ENCODE results near the gene TRIM25. TPM values are rescaled to one million over a fixed set of nuclear protein-coding genes. Genes with fewer than 3 reads are reported as not detected.

TRIM25 gene
- polyA plus RNA-seq, 1 of the 3 experiments (the other 2 are of a cell fraction) = 17.1 TPM

DNA sequence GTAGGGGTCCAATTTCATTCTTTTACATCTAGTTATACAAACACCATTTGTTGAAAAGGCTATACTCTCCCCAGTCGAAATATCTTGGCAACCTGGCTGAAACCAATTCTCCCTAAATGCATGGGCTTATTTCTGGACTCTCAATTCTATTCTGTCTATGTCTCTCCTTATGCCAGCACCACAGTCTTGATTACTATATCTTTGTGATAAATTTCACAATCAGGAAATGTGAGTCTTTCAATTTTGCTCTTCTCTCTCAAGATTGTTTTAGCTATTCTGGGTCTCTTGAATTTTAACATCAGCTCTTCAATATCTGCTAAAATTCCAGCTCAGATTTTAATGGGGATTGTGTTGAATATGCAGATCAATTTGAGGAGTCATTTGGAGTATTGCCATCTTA lies 5.9 kb upstream of the TRIM25 start:
- no peak for TF ChIP-seq SIN3A (IDR thresholded peaks at IDR 0.05; ENCODE audit: borderline replicate concordance, low read depth, low read length)
- TF ChIP-seq ELF1 (IDR thresholded peaks at IDR 0.05) = no peak
- no peak for TF ChIP-seq SMC3 (IDR thresholded peaks at IDR 0.05; ENCODE audit: low read depth, low read length)
- Histone ChIP-seq H3F3A (replicated peaks; ENCODE audit: insufficient read depth) (peaks cover 22% of the 10 kb centered on the region), H3K4me3 (ENCODE audit: low read depth in 2 of 2, low read length in 1 of 2) (no peak overlapping the region), H3K36me3 (replicated peaks in 1 of 2; ENCODE audit: control insufficient read depth in 1 of 2, insufficient read depth in 2 of 2, low read length in 1 of 2) (no peaks in the 10 kb centered on the region), H3K4me1 (ENCODE audit: control insufficient read depth in 1 of 2, insufficient read depth in 2 of 2, low read depth in 1 of 2, low read length in 1 of 2) (peaks cover 9 to 12% of the 10 kb centered on the region in 2 experiments; a peak in 2 of 4 replicates), H3K27me3 (ENCODE audit: insufficient read depth) (no peaks in the 10 kb centered on the region), H4K20me1 (ENCODE audit: insufficient read depth) (no peaks in the 10 kb centered on the region), H3K9ac (no peak overlapping the region), H3K9me3 (no peaks in the 10 kb centered on the region; the same call in 1 of the 2 replicates), H3K79me2 (ENCODE audit: insufficient read depth) (peaks cover 6% of the 10 kb centered on the region; the same call in 1 of the 2 replicates), H3K9me2 (no peaks in the 10 kb centered on the region), H2AFZ (ENCODE audit: low read depth) (no peak overlapping the region), H3K4me2 (no peak overlapping the region), H3K27ac (ENCODE audit: low read depth in 2 of 2, low read length in 1 of 2) (no peak overlapping the region)
- 9% methylated on average over 1 of the region's 1 CpG for WGBS (ENCODE audit: low lambda C conversion rate)
- DNase-seq = no peak
- CTCF ChIA-PET = no interaction called here
- POLR2A ChIA-PET = no interaction called here

DNA sequence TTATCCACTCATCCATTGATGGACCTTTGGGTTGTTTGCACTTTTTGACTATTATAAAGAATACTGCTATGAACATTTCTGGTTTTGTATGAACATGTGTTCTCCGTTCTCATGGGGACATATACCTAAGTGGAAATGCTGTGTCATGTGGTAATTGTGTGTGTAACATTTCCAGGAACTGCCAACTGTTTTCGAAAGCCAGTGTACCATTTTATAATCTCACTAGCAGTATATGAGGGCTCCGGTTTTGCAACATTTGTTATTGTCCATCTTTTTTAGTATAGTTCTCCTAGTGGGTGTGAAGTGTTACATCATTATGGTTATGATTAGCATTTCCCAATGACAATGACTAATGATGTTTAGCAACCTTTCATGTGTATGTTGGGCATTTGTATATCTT lies 5.1 kb upstream of the TRIM25 start:
- H3K79me2 ChIP-seq (ENCODE audit: insufficient read depth) = peaks cover 12% of the 10 kb centered on the region; the same call in 1 of the 2 replicates
- TF ChIP-seq, protein P1, sequence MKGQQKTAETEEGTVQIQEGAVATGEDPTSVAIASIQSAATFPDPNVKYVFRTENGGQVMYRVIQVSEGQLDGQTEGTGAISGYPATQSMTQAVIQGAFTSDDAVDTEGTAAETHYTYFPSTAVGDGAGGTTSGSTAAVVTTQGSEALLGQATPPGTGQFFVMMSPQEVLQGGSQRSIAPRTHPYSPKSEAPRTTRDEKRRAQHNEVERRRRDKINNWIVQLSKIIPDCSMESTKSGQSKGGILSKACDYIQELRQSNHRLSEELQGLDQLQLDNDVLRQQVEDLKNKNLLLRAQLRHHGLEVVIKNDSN (IDR thresholded peaks at IDR 0.05; ENCODE audit: borderline replicate concordance, low read depth) = no peak
- TF ChIP-seq, protein P2, sequence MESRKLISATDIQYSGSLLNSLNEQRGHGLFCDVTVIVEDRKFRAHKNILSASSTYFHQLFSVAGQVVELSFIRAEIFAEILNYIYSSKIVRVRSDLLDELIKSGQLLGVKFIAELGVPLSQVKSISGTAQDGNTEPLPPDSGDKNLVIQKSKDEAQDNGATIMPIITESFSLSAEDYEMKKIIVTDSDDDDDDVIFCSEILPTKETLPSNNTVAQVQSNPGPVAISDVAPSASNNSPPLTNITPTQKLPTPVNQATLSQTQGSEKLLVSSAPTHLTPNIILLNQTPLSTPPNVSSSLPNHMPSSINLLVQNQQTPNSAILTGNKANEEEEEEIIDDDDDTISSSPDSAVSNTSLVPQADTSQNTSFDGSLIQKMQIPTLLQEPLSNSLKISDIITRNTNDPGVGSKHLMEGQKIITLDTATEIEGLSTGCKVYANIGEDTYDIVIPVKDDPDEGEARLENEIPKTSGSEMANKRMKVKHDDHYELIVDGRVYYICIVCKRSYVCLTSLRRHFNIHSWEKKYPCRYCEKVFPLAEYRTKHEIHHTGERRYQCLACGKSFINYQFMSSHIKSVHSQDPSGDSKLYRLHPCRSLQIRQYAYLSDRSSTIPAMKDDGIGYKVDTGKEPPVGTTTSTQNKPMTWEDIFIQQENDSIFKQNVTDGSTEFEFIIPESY (IDR thresholded peaks at IDR 0.05; ENCODE audit: borderline replicate concordance, low read depth) = no peak
- TF ChIP-seq RFX5 (IDR thresholded peaks at IDR 0.05; ENCODE audit: low read length) = no peak
- TF ChIP-seq GATA2 (CRISPR knock-in tag; IDR thresholded peaks at IDR 0.05) = no peak
- TF ChIP-seq, protein P3, sequence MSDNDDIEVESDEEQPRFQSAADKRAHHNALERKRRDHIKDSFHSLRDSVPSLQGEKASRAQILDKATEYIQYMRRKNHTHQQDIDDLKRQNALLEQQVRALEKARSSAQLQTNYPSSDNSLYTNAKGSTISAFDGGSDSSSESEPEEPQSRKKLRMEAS (IDR thresholded peaks at IDR 0.05; ENCODE audit: low read depth) = no peak
- no peak for TF ChIP-seq FOXM1 (IDR thresholded peaks at IDR 0.05; ENCODE audit: low read depth)
- TF ChIP-seq SIN3A (IDR thresholded peaks at IDR 0.05; ENCODE audit: borderline replicate concordance, low read depth, low read length) = no peak
- no peak for TF ChIP-seq SMC3 (IDR thresholded peaks at IDR 0.05; ENCODE audit: low read depth, low read length)
- TF ChIP-seq RCOR1 (IDR thresholded peaks at IDR 0.05; ENCODE audit: low read length) = no peak
- TF ChIP-seq, protein P4, sequence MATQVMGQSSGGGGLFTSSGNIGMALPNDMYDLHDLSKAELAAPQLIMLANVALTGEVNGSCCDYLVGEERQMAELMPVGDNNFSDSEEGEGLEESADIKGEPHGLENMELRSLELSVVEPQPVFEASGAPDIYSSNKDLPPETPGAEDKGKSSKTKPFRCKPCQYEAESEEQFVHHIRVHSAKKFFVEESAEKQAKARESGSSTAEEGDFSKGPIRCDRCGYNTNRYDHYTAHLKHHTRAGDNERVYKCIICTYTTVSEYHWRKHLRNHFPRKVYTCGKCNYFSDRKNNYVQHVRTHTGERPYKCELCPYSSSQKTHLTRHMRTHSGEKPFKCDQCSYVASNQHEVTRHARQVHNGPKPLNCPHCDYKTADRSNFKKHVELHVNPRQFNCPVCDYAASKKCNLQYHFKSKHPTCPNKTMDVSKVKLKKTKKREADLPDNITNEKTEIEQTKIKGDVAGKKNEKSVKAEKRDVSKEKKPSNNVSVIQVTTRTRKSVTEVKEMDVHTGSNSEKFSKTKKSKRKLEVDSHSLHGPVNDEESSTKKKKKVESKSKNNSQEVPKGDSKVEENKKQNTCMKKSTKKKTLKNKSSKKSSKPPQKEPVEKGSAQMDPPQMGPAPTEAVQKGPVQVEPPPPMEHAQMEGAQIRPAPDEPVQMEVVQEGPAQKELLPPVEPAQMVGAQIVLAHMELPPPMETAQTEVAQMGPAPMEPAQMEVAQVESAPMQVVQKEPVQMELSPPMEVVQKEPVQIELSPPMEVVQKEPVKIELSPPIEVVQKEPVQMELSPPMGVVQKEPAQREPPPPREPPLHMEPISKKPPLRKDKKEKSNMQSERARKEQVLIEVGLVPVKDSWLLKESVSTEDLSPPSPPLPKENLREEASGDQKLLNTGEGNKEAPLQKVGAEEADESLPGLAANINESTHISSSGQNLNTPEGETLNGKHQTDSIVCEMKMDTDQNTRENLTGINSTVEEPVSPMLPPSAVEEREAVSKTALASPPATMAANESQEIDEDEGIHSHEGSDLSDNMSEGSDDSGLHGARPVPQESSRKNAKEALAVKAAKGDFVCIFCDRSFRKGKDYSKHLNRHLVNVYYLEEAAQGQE (IDR thresholded peaks at IDR 0.05; ENCODE audit: low read depth, low read length) = no peak
- TF ChIP-seq, protein P5, sequence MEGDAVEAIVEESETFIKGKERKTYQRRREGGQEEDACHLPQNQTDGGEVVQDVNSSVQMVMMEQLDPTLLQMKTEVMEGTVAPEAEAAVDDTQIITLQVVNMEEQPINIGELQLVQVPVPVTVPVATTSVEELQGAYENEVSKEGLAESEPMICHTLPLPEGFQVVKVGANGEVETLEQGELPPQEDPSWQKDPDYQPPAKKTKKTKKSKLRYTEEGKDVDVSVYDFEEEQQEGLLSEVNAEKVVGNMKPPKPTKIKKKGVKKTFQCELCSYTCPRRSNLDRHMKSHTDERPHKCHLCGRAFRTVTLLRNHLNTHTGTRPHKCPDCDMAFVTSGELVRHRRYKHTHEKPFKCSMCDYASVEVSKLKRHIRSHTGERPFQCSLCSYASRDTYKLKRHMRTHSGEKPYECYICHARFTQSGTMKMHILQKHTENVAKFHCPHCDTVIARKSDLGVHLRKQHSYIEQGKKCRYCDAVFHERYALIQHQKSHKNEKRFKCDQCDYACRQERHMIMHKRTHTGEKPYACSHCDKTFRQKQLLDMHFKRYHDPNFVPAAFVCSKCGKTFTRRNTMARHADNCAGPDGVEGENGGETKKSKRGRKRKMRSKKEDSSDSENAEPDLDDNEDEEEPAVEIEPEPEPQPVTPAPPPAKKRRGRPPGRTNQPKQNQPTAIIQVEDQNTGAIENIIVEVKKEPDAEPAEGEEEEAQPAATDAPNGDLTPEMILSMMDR (IDR thresholded peaks at IDR 0.05) = no peak
- no peak overlapping the region for H2AFZ ChIP-seq (ENCODE audit: low read depth)
- CTCF ChIA-PET = no interaction called here
- H3K27ac ChIP-seq (ENCODE audit: low read depth in 2 of 2, low read length in 1 of 2) = no peak overlapping the region
- peaks cover 9 to 13% of the 10 kb centered on the region in 2 experiments; a peak in 2 of 4 replicates for H3K4me1 ChIP-seq (ENCODE audit: control insufficient read depth in 1 of 2, insufficient read depth in 2 of 2, low read depth in 1 of 2, low read length in 1 of 2)
- no peak overlapping the region for H3K4me3 ChIP-seq (ENCODE audit: low read depth in 2 of 2, low read length in 1 of 2)
- no peaks in the 10 kb centered on the region; the same call in 1 of the 2 replicates for H3K9me3 ChIP-seq
- DNase-seq = no peak
- peaks cover 24% of the 10 kb centered on the region for H3F3A ChIP-seq (replicated peaks; ENCODE audit: insufficient read depth)
- H3K36me3 ChIP-seq (replicated peaks in 1 of 2; ENCODE audit: control insufficient read depth in 1 of 2, insufficient read depth in 2 of 2, low read length in 1 of 2) = no peaks in the 10 kb centered on the region
- H4K20me1 ChIP-seq (ENCODE audit: insufficient read depth) = no peaks in the 10 kb centered on the region
- no peaks in the 10 kb centered on the region for H3K27me3 ChIP-seq (ENCODE audit: insufficient read depth)
- POLR2A ChIA-PET = no interaction called here
- H3K4me2 ChIP-seq = no peak overlapping the region
- WGBS (ENCODE audit: low lambda C conversion rate) = 86% methylated on average over 3 of the region's 3 CpGs
- no peak overlapping the region for H3K9ac ChIP-seq
- H3K9me2 ChIP-seq = no peaks in the 10 kb centered on the region
